Brain pericyte (primary cell): Measurements from ENCODE around the gene SLC50A1.
"Not testable (repeated sequence)": the region's sequence is repeated elsewhere in the genome, so short reads cannot be mapped to it uniquely, and the experiment has no call there.

ENCODE experiments used
- DNase-seq: peaks from one replicate; pipeline ENCODE4 v3.0.0-alpha.2; 2012; ENCODE audit warnings: low read depth, low spot score

SLC50A1 gene

DNA sequence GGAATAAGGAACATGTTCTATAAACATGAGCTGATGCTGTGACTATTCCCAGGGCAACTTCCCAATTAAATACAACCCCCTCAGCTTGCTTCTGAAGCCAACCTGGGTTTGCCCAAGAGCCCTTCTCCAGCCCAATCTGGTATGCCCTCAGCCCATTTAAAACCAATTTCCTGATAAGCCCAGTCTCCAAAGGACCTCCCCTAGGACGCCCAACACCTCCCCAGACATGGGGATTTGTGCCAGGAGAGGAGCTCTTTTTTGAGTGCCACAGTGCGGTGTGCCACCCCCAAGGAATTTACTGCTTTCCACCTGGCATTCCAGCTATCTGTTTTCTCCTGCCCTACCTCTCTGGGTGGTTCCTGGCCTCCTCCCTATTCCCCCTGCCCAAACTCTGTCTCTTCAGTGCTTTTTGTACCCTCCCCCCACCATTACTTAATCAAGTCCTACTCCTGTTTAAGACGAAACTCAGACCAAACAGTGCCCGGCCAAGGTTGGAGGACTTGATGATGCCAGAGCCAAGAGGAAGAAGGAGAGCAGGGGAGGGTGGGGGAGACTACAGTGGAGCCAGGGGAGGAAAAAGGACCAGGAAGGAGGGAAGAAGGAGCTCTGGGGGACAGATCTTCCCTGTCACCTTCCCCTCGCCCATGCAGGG lies 19.4 kb upstream of the SLC50A1 start:
- no peak for DNase-seq

DNA sequence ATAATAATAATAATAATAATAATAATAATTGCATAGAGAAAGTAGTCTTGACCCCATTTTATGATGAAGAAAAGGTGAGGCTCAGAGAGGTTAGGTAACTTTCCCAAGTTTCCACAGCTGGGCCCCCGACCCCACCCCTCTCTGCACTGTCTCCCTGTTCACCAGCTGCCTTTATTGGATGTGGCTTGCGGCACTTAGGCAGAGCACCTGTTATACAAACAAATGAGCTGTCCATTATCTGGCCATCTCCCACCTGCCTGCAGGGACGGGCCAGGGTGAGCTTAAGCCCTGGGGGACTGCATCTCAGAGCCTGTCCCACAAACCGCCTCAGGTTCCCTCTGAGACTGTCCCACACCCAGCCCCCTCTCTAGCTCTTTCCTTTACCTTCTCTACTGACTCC lies 18.0 kb upstream of the SLC50A1 start:
- DNase-seq: no peak

GRCh38 chr1:155118090-155118489 lies 17.6 kb upstream of the SLC50A1 start:
- not testable (repeated sequence) for DNase-seq

- DNase-seq: no peak
Measured at GRCh38 chr1:155120253-155120652, 15.4 kb upstream of the SLC50A1 start.

GRCh38 chr1:155121249-155121648 lies 14.4 kb upstream of the SLC50A1 start:
- no peak for DNase-seq

GRCh38 chr1:155122308-155122707 lies 13.3 kb upstream of the SLC50A1 start:
- no peak for DNase-seq

- DNase-seq: no peak
Measured at GRCh38 chr1:155123801-155124200, 11.9 kb upstream of the SLC50A1 start.

DNA sequence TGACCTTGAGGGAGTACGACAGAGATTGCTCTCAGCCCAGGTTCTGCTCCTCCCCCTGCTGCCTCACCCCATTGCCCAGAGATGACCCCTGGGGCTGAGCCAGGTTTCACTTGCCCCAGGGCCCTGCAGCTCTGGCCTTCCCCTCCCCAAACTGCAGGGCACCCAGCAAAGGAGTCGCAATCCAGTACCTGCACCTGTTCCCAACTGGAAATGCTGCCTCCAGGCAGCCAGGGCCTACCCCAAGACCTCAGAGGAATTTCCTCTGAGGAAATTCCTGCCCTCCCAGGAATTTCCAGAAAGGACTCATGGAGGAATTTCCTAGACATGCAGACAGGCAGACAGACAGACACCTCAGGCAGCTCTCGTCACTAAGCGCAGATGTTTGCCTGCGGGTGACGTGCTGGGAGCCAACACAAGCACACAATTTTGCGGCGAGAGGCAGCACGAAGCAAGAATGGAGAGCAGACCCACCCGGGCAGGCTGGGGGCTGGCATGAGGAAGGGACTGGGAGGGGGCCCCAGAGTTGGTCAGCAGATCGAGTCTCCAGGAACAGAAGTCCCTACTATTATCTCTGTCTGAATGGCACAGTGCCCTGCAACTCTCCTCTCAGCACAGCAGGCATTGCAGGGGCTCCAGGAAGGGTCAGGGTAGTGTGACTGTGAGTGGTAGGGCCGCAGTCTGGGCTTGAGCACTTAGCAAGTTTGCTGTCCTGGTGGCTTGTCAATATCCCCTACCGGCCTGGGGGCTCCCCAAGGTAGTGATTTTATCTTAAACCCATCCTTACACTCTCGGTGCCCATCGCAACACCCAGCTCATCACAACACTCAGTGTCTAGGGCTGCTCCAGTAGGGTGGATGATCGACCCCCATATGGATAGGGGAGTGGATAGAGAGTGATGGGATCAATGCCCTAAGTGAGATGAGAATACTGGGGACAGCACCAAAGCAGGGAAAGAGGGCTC lies 10.9 kb upstream of the SLC50A1 start:
- DNase-seq: no peak

GRCh38 chr1:155125511-155125945 lies 10.1 kb upstream of the SLC50A1 start:
- no peak for DNase-seq

GRCh38 chr1:155125946-155126555 lies 9.6 kb upstream of the SLC50A1 start:
- peak; percentile 15 for DNase-seq

GRCh38 chr1:155126556-155127104 lies 9.0 kb upstream of the SLC50A1 start:
- DNase-seq: peak; percentile 53

GRCh38 chr1:155127105-155127966 lies 8.3 kb upstream of the SLC50A1 start, which contains the start of gene EFNA1:
TSS of gene EFNA1 (plus strand) at chr1:155127876. CDS start at chr1:155127978, 102 bp downstream.
- DNase-seq: peak; percentile 42

DNA sequence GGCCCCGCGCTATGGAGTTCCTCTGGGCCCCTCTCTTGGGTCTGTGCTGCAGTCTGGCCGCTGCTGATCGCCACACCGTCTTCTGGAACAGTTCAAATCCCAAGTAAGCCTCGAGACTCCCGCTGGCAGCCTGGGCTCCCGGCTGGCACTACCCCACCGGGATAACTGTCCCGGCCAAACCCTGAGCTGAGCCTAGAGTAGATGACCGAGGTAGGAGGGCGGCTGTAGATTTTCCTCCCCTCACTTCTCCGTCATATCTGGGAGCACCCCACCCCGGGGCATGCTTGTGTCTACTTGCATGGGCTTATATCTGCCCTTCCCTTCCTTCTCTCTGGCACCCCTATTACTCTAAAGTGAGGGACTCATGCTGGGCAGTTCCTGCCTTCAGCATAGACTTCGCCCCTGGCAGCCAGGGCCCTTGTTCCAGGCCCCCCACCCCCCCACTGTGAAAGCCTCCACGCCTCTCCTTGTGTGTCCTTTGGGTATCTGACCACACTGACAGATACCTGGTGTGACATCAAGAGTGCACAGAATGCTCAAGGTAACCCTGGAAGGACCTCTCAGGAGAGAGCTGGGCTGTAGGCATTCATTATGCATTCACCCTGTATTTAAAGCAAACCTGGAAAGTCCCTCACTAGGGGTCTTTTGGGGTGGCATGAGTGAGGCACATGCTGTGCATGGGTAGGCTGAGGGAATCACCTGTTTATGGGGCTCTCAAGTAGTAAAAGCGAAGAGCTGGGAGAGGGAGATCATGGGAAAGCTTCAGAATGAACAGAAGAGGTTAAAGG lies 7.5 kb upstream of the SLC50A1 start:
- DNase-seq: no peak

- DNase-seq: no peak
Measured at GRCh38 chr1:155128755-155129473, 6.7 kb upstream of the SLC50A1 start.

DNA sequence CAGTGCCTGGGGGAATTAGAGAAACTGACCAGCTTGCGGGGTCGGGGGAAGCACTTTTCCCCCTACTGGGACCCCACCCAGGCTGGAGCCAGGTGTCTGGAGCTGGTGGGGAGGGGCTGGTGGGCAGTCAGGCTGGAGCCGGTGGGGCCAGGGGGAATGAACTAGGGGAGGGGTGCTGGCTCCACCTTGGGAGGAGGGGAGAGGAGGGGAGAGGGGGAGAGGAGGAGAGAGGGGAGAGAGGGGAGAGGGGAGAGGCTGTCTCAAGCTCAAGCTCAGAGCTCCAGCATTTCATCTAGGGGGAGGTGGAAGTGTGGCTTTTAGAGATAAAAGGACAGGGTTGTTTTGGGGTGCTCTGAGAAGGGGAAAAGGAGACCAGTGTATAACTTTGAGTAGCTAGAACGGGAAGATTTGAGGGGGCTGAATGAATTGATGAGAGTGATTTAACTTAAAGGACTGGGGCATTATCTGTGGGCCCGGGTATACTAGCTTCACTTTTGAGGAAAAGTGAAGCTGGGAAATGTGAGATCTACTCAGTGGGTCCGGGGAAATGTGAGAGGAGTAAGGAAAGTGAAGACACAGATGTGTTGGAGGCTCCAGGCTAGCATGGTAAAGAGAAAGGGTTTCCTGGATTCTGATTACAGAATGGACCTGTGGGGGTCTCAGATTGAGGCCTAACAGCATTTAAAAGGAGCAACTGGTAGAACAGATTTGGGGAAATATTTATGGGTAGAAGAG lies 5.2 kb upstream of the SLC50A1 start:
- DNase-seq: no peak

- no peak for DNase-seq
Measured at GRCh38 chr1:155131285-155131684, 4.4 kb upstream of the SLC50A1 start.

- no peak for DNase-seq
Measured at GRCh38 chr1:155131856-155132255, 3.8 kb upstream of the SLC50A1 start.

DNA sequence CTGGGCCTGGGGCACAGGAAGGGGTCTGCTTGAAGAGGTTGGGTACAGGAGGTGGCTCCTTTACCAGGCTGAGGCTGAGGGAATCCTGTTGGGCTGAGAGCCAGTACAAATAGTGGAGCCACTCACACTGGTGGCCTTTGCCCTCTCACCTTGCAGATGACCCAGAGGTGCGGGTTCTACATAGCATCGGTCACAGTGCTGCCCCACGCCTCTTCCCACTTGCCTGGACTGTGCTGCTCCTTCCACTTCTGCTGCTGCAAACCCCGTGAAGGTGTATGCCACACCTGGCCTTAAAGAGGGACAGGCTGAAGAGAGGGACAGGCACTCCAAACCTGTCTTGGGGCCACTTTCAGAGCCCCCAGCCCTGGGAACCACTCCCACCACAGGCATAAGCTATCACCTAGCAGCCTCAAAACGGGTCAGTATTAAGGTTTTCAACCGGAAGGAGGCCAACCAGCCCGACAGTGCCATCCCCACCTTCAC lies 1.8 kb upstream of the SLC50A1 start:
- no peak for DNase-seq

GRCh38 chr1:155134322-155134721 lies 1.3 kb upstream of the SLC50A1 start:
- no peak for DNase-seq
